ENCODE results near the gene GCK.
"Not testable (repeated sequence)": the region's sequence is repeated elsewhere in the genome, so short reads cannot be mapped to it uniquely, and the experiment has no call there.

GCK gene

GRCh38 chr7:44176486-44176885 lies 12.8 kb downstream of the GCK start:
- no peak for DNase-seq

GRCh38 chr7:44175730-44176129 lies 13.5 kb downstream of the GCK start:
- DNase-seq = no peak

GRCh38 chr7:44174694-44174948 lies 14.6 kb downstream of the GCK start:
- DNase-seq = not testable (repeated sequence)

- DNase-seq = no peak
Measured at GRCh38 chr7:44173911-44174693, 15.1 kb downstream of the GCK start.

GRCh38 chr7:44172803-44173424 lies 16.3 kb downstream of the GCK start:
- DNase-seq = no peak

- no peak for DNase-seq
Measured at GRCh38 chr7:44172352-44172751, 16.9 kb downstream of the GCK start.

GRCh38 chr7:44171901-44172300 lies 17.3 kb downstream of the GCK start:
- not testable (repeated sequence) for DNase-seq

- DNase-seq = no peak
Measured at GRCh38 chr7:44167920-44168319, 21.3 kb downstream of the GCK start.

- DNase-seq = no peak
Measured at GRCh38 chr7:44163591-44163990, 25.6 kb downstream of the GCK start.

GRCh38 chr7:44162785-44163395 lies 26.3 kb downstream of the GCK start:
- DNase-seq = no peak

- no peak for DNase-seq
Measured at GRCh38 chr7:44162179-44162578, 27.1 kb downstream of the GCK start.

- no peak for DNase-seq
Measured at GRCh38 chr7:44161371-44161770, 27.9 kb downstream of the GCK start.

- no peak for DNase-seq
Measured at GRCh38 chr7:44159824-44160630, 29.2 kb downstream of the GCK start.

- no peak for DNase-seq
Measured at GRCh38 chr7:44158873-44159631, 30.2 kb downstream of the GCK start.

- no peak for DNase-seq
Measured at GRCh38 chr7:44158096-44158872, 31.0 kb downstream of the GCK start.

- no peak for DNase-seq
Measured at GRCh38 chr7:44157116-44158080, 31.8 kb downstream of the GCK start.

- no peak for DNase-seq
Measured at GRCh38 chr7:44156453-44157010, 32.7 kb downstream of the GCK start.

GRCh38 chr7:44155191-44156185 lies 33.8 kb downstream of the GCK start:
- DNase-seq = no peak

GRCh38 chr7:44154703-44155102 lies 34.5 kb downstream of the GCK start:
- DNase-seq = no peak

Data from effector CD8-positive, alpha-beta T cell (primary cell).